MM.1S (cell line): ENCODE results near the gene ADAD1.

Experiments used
- DNase-seq: peaks from one replicate; pipeline ENCODE4 v3.0.0-alpha.2; 2015
- H2AFZ ChIP-seq: fragments of 300-600 bp; sonication (generic); 2 replicates; pipeline ENCODE4 v1.6.0; 2016; ENCODE audit warnings: antibody characterized with exemption, low read length
- H3F3A ChIP-seq: fragments of 300-600 bp; sonication (generic); 2 replicates; pipeline ENCODE4 v1.6.1; 2016; ENCODE audit warnings: mild to moderate bottlenecking, antibody characterized with exemption, low read length, moderate library complexity, mixed read lengths; ENCODE audit not compliant: insufficient read depth
- H3K27ac ChIP-seq: fragments of 300-600 bp; sonication (generic); 2 replicates; pipeline ENCODE4 v1.5.1; 2016; ENCODE audit warnings: mild to moderate bottlenecking, low read length
- H3K27me3 ChIP-seq: fragments of 300-600 bp; sonication (generic); replicated peaks from 2 replicates; pipeline ENCODE4 v1.6.0; 2016; ENCODE audit warnings: low read length; ENCODE audit not compliant: insufficient read depth
- H3K36me3 ChIP-seq: fragments of 300-600 bp; sonication (generic); replicated peaks from 2 replicates; pipeline ENCODE4 v1.6.1; 2016; ENCODE audit warnings: mild to moderate bottlenecking, low read length, mixed read lengths; ENCODE audit not compliant: insufficient read depth
- H3K4me1 ChIP-seq: fragments of 300-600 bp; sonication (generic); 2 replicates; pipeline ENCODE4 v1.6.1; 2016; ENCODE audit warnings: low read length, mixed read lengths
- H3K4me2 ChIP-seq: fragments of 300-600 bp; sonication (generic); 2 replicates; pipeline ENCODE4 v1.6.0; 2016; ENCODE audit warnings: low read depth, low read length
- H3K4me3 ChIP-seq: fragments of 300-600 bp; sonication (generic); 2 replicates; pipeline ENCODE4 v1.5.1; 2016; ENCODE audit warnings: low read length, mixed read lengths
- H3K79me2 ChIP-seq: fragments of 300-600 bp; sonication (generic); 2 replicates; pipeline ENCODE4 v1.6.1; 2016; ENCODE audit warnings: mixed run types, low read length, mixed read lengths
- H3K9ac ChIP-seq: fragments of 300-600 bp; sonication (generic); 2 replicates; pipeline ENCODE4 v1.6.1; 2016; ENCODE audit warnings: low read length, mixed read lengths
- H3K9me2 ChIP-seq: fragments of 300-600 bp; sonication (generic); replicated peaks from 2 replicates; pipeline ENCODE4 v1.6.1; 2016; ENCODE audit warnings: mild to moderate bottlenecking, low read length, mixed read lengths; ENCODE audit not compliant: insufficient read depth
- H3K9me3 ChIP-seq: fragments of 300-600 bp; sonication (generic); replicated peaks from 2 replicates; pipeline ENCODE4 v1.6.1; 2016; ENCODE audit warnings: mild to moderate bottlenecking, low read length, mixed read lengths; ENCODE audit not compliant: insufficient read depth
- H4K20me1 ChIP-seq: fragments of 300-600 bp; sonication (generic); 2 replicates; pipeline ENCODE4 v1.6.1; 2016; ENCODE audit warnings: mild to moderate bottlenecking, low read length, moderate library complexity, mixed read lengths; ENCODE audit not compliant: insufficient read depth
- EZH2 ChIP-seq: fragments of 300-600 bp; sonication (generic); optimal IDR thresholded peaks from 2 replicates; pipeline ENCODE3; 2017; ENCODE audit warnings: low read depth, mild to moderate bottlenecking, antibody characterized with exemption, low read length, mixed read lengths
- EZH2phosphoT487 ChIP-seq: fragments of 300-600 bp; sonication (generic); IDR thresholded peaks from 2 replicates; pipeline ENCODE4 v1.6.1; 2018; ENCODE audit warnings: antibody characterized with exemption, low read length
- TF ChIP-seq, protein P1 (sequence below): fragments of 300-600 bp; sonication (generic); IDR thresholded peaks from 2 replicates; pipeline ENCODE4 v1.5.1; 2016; ENCODE audit warnings: antibody characterized with exemption, low read length, mixed read lengths

The ADAD1 gene

GRCh38 chr4:122476126-122476525, 97.3 kb downstream of the ADAD1 start:
- no peak for DNase-seq
- Histone ChIP-seq H3K9ac (no peak overlapping the region), H3K36me3 (no peaks in the 10 kb centered on the region), H4K20me1 (no peaks in the 10 kb centered on the region), H3F3A (no peaks in the 10 kb centered on the region), H2AFZ (no peak overlapping the region), H3K27me3 (no peaks in the 10 kb centered on the region), H3K4me2 (no peak overlapping the region), H3K27ac (no peak overlapping the region), H3K4me3 (no peak overlapping the region), H3K9me2 (no peaks in the 10 kb centered on the region), H3K4me1 (no peaks in the 10 kb centered on the region), H3K9me3 (no peaks in the 10 kb centered on the region), H3K79me2 (no peaks in the 10 kb centered on the region)
- no peak for TF ChIP-seq EZH2
- TF ChIP-seq, protein P1, sequence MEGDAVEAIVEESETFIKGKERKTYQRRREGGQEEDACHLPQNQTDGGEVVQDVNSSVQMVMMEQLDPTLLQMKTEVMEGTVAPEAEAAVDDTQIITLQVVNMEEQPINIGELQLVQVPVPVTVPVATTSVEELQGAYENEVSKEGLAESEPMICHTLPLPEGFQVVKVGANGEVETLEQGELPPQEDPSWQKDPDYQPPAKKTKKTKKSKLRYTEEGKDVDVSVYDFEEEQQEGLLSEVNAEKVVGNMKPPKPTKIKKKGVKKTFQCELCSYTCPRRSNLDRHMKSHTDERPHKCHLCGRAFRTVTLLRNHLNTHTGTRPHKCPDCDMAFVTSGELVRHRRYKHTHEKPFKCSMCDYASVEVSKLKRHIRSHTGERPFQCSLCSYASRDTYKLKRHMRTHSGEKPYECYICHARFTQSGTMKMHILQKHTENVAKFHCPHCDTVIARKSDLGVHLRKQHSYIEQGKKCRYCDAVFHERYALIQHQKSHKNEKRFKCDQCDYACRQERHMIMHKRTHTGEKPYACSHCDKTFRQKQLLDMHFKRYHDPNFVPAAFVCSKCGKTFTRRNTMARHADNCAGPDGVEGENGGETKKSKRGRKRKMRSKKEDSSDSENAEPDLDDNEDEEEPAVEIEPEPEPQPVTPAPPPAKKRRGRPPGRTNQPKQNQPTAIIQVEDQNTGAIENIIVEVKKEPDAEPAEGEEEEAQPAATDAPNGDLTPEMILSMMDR = no peak

DNA sequence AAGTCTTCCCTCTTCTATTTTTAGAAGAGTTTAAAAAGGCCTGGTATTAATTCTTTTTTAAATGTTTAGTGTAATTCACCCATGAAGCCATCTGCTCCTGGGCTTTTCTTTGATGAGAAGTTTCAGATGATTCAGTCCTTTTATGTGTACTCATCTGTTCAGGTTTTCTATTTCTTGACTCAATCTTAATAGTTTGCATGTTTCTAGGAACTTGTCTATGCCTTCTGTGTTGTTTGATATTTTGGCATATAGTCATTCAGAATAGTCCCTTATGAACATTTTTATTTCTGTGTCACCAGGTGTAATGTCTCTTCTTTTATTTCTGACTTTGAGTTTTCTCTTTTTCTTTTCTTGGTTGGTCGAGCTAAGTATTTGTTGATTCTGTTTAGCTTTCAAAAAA, 97.9 kb downstream of the ADAD1 start:
- TF ChIP-seq EZH2 (no peak), EZH2phosphoT487 (no peak)
- TF ChIP-seq, protein P1 = no peak
- Histone ChIP-seq H3K9me3 (no peaks in the 10 kb centered on the region), H3K27ac (no peak overlapping the region), H3K4me2 (no peak overlapping the region), H3K9ac (no peak overlapping the region), H4K20me1 (no peaks in the 10 kb centered on the region), H3K79me2 (no peaks in the 10 kb centered on the region), H3K4me3 (no peak overlapping the region), H3K9me2 (no peaks in the 10 kb centered on the region), H2AFZ (no peak overlapping the region), H3K27me3 (no peaks in the 10 kb centered on the region), H3K4me1 (no peaks in the 10 kb centered on the region), H3F3A (no peaks in the 10 kb centered on the region), H3K36me3 (no peaks in the 10 kb centered on the region)
- DNase-seq = no peak
